Rectal smooth muscle tissue (tissue), 1 donor: ENCODE results near the gene SLC6A17.
A peak's percentile ranks its signal among the peaks of the same experiment; 100 is the strongest.

Experiments used
- H3K27ac ChIP-seq: one replicate; pipeline ENCODE4 v1.7.0; 2013; ENCODE audit warnings: low read depth, low read length, inconsistent platforms
- H3K27me3 ChIP-seq: one replicate; pipeline ENCODE4 v1.7.0; 2013; ENCODE audit warnings: low read length; ENCODE audit not compliant: control insufficient read depth, insufficient read depth
- H3K36me3 ChIP-seq: one replicate; pipeline ENCODE4 v1.7.0; 2013; ENCODE audit warnings: low read length; ENCODE audit not compliant: control insufficient read depth, insufficient read depth
- H3K4me1 ChIP-seq: one replicate; pipeline ENCODE4 v1.7.0; 2013; ENCODE audit warnings: low read length; ENCODE audit not compliant: control insufficient read depth, insufficient read depth
- H3K4me3 ChIP-seq: one replicate; pipeline ENCODE4 v1.7.0; 2013; ENCODE audit warnings: low read length
- H3K9ac ChIP-seq: one replicate; pipeline ENCODE4 v1.7.0; 2013; ENCODE audit warnings: low read length

Gene SLC6A17

GRCh38 chr1:110235834-110236682, 85.8 kb downstream of the SLC6A17 start:
- Histone ChIP-seq H3K27ac (no peak overlapping the region), H3K36me3 (no peaks in the 10 kb centered on the region), H3K9ac (no peak overlapping the region), H3K4me3 (no peak overlapping the region), H3K4me1 (no peaks in the 10 kb centered on the region), H3K27me3 (no peaks in the 10 kb centered on the region)

- Histone ChIP-seq H3K4me1 (no peaks in the 10 kb centered on the region), H3K4me3 (no peak overlapping the region), H3K36me3 (no peaks in the 10 kb centered on the region), H3K27me3 (no peaks in the 10 kb centered on the region), H3K27ac (no peak overlapping the region), H3K9ac (no peak overlapping the region)
Observed at GRCh38 chr1:110237386-110238152, 87.3 kb downstream of the SLC6A17 start.

- Histone ChIP-seq H3K9ac (no peak overlapping the region), H3K27me3 (no peaks in the 10 kb centered on the region), H3K36me3 (no peaks in the 10 kb centered on the region), H3K4me3 (no peak overlapping the region), H3K27ac (no peak overlapping the region), H3K4me1 (no peaks in the 10 kb centered on the region)
Observed at GRCh38 chr1:110239441-110240430, 89.4 kb downstream of the SLC6A17 start.

- Histone ChIP-seq H3K4me1 (no peaks in the 10 kb centered on the region), H3K27ac (no peak overlapping the region), H3K9ac (no peak overlapping the region), H3K27me3 (no peaks in the 10 kb centered on the region), H3K36me3 (no peaks in the 10 kb centered on the region), H3K4me3 (no peak overlapping the region)
Observed at GRCh38 chr1:110240476-110241210, 90.3 kb downstream of the SLC6A17 start.

- no peaks in the 10 kb centered on the region for H3K36me3 ChIP-seq
- no peak overlapping the region for H3K27ac ChIP-seq
- no peaks in the 10 kb centered on the region for H3K27me3 ChIP-seq
- no peak overlapping the region for H3K9ac ChIP-seq
- no peak overlapping the region for H3K4me3 ChIP-seq
- no peaks in the 10 kb centered on the region for H3K4me1 ChIP-seq
Observed at GRCh38 chr1:110241516-110241915, 91.2 kb downstream of the SLC6A17 start.

- H3K4me3 ChIP-seq: no peak overlapping the region
- H3K27ac ChIP-seq: no peak overlapping the region
- no peaks in the 10 kb centered on the region for H3K4me1 ChIP-seq
- H3K27me3 ChIP-seq: no peaks in the 10 kb centered on the region
- no peaks in the 10 kb centered on the region for H3K36me3 ChIP-seq
- H3K9ac ChIP-seq: no peak overlapping the region
Observed at GRCh38 chr1:110242062-110242461, 91.8 kb downstream of the SLC6A17 start.

- Histone ChIP-seq H3K4me1 (no peaks in the 10 kb centered on the region), H3K27me3 (no peaks in the 10 kb centered on the region), H3K36me3 (no peaks in the 10 kb centered on the region), H3K4me3 (no peak overlapping the region), H3K9ac (no peak overlapping the region), H3K27ac (no peak overlapping the region)
Observed at GRCh38 chr1:110242731-110243130, 92.4 kb downstream of the SLC6A17 start.

- Histone ChIP-seq H3K4me1 (no peaks in the 10 kb centered on the region), H3K4me3 (no peak overlapping the region), H3K36me3 (no peaks in the 10 kb centered on the region), H3K27me3 (no peaks in the 10 kb centered on the region), H3K9ac (no peak overlapping the region), H3K27ac (no peak overlapping the region)
Observed at GRCh38 chr1:110243146-110243545, 92.9 kb downstream of the SLC6A17 start.

GRCh38 chr1:110243574-110243973, 93.3 kb downstream of the SLC6A17 start:
- H3K27ac ChIP-seq: no peak overlapping the region
- peak overlapping the region; percentile 14 for H3K4me3 ChIP-seq
- no peaks in the 10 kb centered on the region for H3K4me1 ChIP-seq
- no peak overlapping the region for H3K9ac ChIP-seq
- H3K36me3 ChIP-seq: no peaks in the 10 kb centered on the region
- no peaks in the 10 kb centered on the region for H3K27me3 ChIP-seq

GRCh38 chr1:110245876-110246620, 95.8 kb downstream of the SLC6A17 start:
- Histone ChIP-seq H3K9ac (no peak overlapping the region), H3K36me3 (no peaks in the 10 kb centered on the region), H3K4me1 (no peaks in the 10 kb centered on the region), H3K27ac (no peak overlapping the region), H3K27me3 (no peaks in the 10 kb centered on the region), H3K4me3 (no peak overlapping the region)

GRCh38 chr1:110248746-110249145, 98.5 kb downstream of the SLC6A17 start:
- H3K36me3 ChIP-seq: no peaks in the 10 kb centered on the region
- no peak overlapping the region for H3K27ac ChIP-seq
- no peaks in the 10 kb centered on the region for H3K4me1 ChIP-seq
- no peaks in the 10 kb centered on the region for H3K27me3 ChIP-seq
- no peak overlapping the region for H3K9ac ChIP-seq
- H3K4me3 ChIP-seq: no peak overlapping the region
